ENCODE data around the gene CRYL1. TPM values are rescaled to one million over a fixed set of nuclear protein-coding genes. Genes with fewer than 3 reads are reported as not detected.

Gene CRYL1
- total and polyA plus RNA-seq, 2 experiments from 2014 or later = 11.3 to 16.1 TPM

DNA sequence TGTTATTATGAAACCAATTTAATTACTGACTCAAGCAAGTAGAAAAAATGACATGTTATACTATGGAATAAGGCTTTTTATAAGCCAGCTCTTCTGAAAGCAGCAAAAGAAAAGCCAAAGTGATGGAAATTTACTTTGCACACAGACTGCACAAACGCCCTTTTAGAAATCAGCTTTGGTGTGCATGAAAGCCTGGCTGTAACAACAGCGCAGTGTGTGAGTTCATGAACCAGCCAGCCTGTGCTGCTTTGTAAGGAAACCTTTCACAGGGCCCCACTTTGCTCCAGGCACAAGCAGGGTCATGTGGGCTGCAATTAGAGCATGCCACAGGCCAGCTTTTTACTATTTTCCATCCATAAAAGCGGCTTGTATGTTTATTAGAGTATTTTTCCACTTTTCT, 27.7 kb upstream of the CRYL1 start:
- Histone ChIP-seq H4K20me1 (ENCODE audit: insufficient read depth) (no peaks in the 10 kb centered on the region), H3K9ac (no peak overlapping the region), H3F3A (ENCODE audit: insufficient read depth) (no peaks in the 10 kb centered on the region), H3K9me3 (ENCODE audit: low read depth) (no peaks in the 10 kb centered on the region), H2AFZ (peak overlapping the region; percentile 48; the same call in 1 of the 2 replicates), H3K36me3 (ENCODE audit: low read depth) (no peaks in the 10 kb centered on the region), H3K4me3 (no peak overlapping the region), H3K9me2 (ENCODE audit: insufficient read depth) (no peaks in the 10 kb centered on the region), H3K4me1 (ENCODE audit: insufficient read depth) (no peaks in the 10 kb centered on the region), H3K27ac (no peak overlapping the region), H3K79me2 (ENCODE audit: insufficient read depth) (no peaks in the 10 kb centered on the region), H3K4me2 (ENCODE audit: unreplicated experiment) (no peak overlapping the region), H3K27me3 (replicated peaks; ENCODE audit: insufficient read depth) (no peaks in the 10 kb centered on the region)
- in situ Hi-C loops (cut with MboI) = no loop called here
- DNase-seq = peak; percentile 7
- 48 to 53% methylated on average over 3 of the region's 3 CpGs for WGBS, 2 experiments (ENCODE audit: low coverage in 1 of 2, low lambda C conversion rate in 2 of 2, missing lambda C conversion rate in 2 of 2)
- TF ChIP-seq EZH2phosphoT487 (IDR thresholded peaks at IDR 0.05; ENCODE audit: insufficient read depth, low read depth) (no peak), EZH2 (IDR thresholded peaks at IDR 0.05; ENCODE audit: insufficient read depth, poor library complexity, severe bottlenecking) (no peak)

DNA sequence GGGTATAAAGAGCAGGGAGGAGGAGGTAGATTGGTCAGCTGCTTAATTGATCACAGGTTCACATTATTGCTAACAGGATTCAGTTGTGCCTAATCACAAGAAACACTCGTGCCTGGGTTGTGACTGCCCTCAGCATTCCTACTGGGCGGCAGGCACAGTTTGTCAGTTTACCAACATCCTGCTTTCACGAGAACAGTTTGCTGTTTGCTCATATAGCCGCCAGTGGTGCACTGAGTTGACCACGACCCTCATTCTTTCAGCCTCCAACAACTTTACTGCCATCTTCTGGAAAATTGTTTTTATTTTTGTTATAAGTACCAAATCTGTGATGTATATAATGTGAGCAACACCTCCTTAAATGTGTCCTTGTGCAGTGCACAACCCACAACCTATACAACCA, 25.1 kb upstream of the CRYL1 start:
- Histone ChIP-seq H4K20me1 (ENCODE audit: insufficient read depth) (no peaks in the 10 kb centered on the region), H3K9me2 (ENCODE audit: insufficient read depth) (no peaks in the 10 kb centered on the region)

DNA sequence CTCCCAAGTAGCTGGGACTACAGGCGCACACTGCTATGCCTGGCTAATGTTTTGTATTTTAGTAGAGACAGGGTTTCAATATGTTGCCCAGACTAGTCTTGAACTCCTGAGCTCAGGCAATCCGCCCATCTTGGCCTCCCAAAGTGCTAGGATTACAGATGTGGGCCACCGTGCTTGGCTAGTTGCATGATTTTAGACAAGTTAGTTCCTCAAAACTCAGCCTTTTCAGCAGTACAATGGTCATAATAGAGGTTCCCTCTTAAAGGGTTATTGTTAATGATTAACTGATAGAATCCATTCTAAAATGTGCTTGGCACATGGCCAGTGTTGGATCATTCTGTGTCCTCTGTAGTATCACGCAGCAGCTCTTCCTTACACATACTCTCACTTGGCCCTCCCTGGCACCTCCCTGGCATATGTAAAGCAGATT, 21.8 kb upstream of the CRYL1 start:
- WGBS, 2 experiments (ENCODE audit: low coverage in 1 of 2, low lambda C conversion rate in 2 of 2, missing lambda C conversion rate in 2 of 2) = 79 to 81% methylated on average over 4 of the region's 4 CpGs
- H3K9ac ChIP-seq = no peak overlapping the region
- H3K79me2 ChIP-seq (ENCODE audit: insufficient read depth) = no peaks in the 10 kb centered on the region
- no peak overlapping the region for H3K4me2 ChIP-seq (ENCODE audit: unreplicated experiment)
- H2AFZ ChIP-seq = no peak overlapping the region
- no peaks in the 10 kb centered on the region for H3K9me2 ChIP-seq (ENCODE audit: insufficient read depth)
- H3K9me3 ChIP-seq (ENCODE audit: low read depth) = no peaks in the 10 kb centered on the region
- no peaks in the 10 kb centered on the region for H3K4me1 ChIP-seq (ENCODE audit: insufficient read depth)
- H3K27me3 ChIP-seq (replicated peaks; ENCODE audit: insufficient read depth) = no peaks in the 10 kb centered on the region
- in situ Hi-C loops (cut with MboI) = no loop called here
- no peaks in the 10 kb centered on the region for H3K36me3 ChIP-seq (ENCODE audit: low read depth)
- H4K20me1 ChIP-seq (ENCODE audit: insufficient read depth) = no peaks in the 10 kb centered on the region
- H3K4me3 ChIP-seq = no peak overlapping the region
- H3F3A ChIP-seq (ENCODE audit: insufficient read depth) = no peaks in the 10 kb centered on the region
- no peak overlapping the region for H3K27ac ChIP-seq
- TF ChIP-seq EZH2phosphoT487 (IDR thresholded peaks at IDR 0.05; ENCODE audit: insufficient read depth, low read depth) = no peak
- TF ChIP-seq EZH2 (IDR thresholded peaks at IDR 0.05; ENCODE audit: insufficient read depth, poor library complexity, severe bottlenecking) = no peak
- no peak for DNase-seq

More for the DNA sequence above, 25.1 kb upstream of the CRYL1 start:
- Histone ChIP-seq H3K4me1 (ENCODE audit: insufficient read depth) (no peaks in the 10 kb centered on the region), H3K4me3 (no peak overlapping the region), H3K9ac (no peak overlapping the region), H3K9me3 (ENCODE audit: low read depth) (no peaks in the 10 kb centered on the region), H3K27me3 (replicated peaks; ENCODE audit: insufficient read depth) (no peaks in the 10 kb centered on the region), H3K4me2 (ENCODE audit: unreplicated experiment) (no peak overlapping the region), H3K36me3 (ENCODE audit: low read depth) (no peaks in the 10 kb centered on the region), H3F3A (ENCODE audit: insufficient read depth) (no peaks in the 10 kb centered on the region), H3K79me2 (ENCODE audit: insufficient read depth) (no peaks in the 10 kb centered on the region), H3K27ac (no peak overlapping the region), H2AFZ (no peak overlapping the region)
- no peak for DNase-seq
- in situ Hi-C loops (cut with MboI) = no loop called here
- no peak for TF ChIP-seq EZH2 (IDR thresholded peaks at IDR 0.05; ENCODE audit: insufficient read depth, poor library complexity, severe bottlenecking)
- TF ChIP-seq EZH2phosphoT487 (IDR thresholded peaks at IDR 0.05; ENCODE audit: insufficient read depth, low read depth) = no peak
- WGBS, 2 experiments (ENCODE audit: low coverage in 1 of 2, low lambda C conversion rate in 2 of 2, missing lambda C conversion rate in 2 of 2) = 34 to 41% methylated on average over 5 of the region's 5 CpGs

DNA sequence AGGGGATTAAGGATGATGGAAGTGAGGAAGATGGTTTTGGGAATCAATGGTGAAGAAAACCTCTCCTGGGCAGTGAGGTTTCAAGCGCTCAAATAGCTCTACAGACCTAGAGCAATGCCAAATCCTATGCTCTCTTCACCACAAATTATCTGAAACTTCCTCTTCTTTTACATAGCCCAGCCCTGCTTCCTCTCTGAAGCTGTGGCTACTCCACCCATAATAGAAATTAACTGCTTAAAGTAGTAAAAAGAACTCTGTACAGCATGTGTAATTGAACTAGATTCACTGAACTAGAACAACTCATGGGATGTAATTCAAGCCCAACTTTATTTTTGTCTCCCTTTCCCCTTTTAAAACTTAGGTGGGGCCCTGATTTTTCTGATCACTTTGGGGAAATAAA, 20.9 kb upstream of the CRYL1 start:
- TF ChIP-seq EZH2 (IDR thresholded peaks at IDR 0.05; ENCODE audit: insufficient read depth, poor library complexity, severe bottlenecking) (no peak), EZH2phosphoT487 (IDR thresholded peaks at IDR 0.05; ENCODE audit: insufficient read depth, low read depth) (no peak)
- in situ Hi-C loops (cut with MboI) = no loop called here
- Histone ChIP-seq H3F3A (ENCODE audit: insufficient read depth) (no peaks in the 10 kb centered on the region), H3K36me3 (ENCODE audit: low read depth) (no peaks in the 10 kb centered on the region), H3K9me3 (ENCODE audit: low read depth) (no peaks in the 10 kb centered on the region), H4K20me1 (ENCODE audit: insufficient read depth) (no peaks in the 10 kb centered on the region), H3K27me3 (replicated peaks; ENCODE audit: insufficient read depth) (no peaks in the 10 kb centered on the region), H3K9me2 (ENCODE audit: insufficient read depth) (no peaks in the 10 kb centered on the region), H3K9ac (no peak overlapping the region), H3K4me1 (ENCODE audit: insufficient read depth) (no peaks in the 10 kb centered on the region), H3K4me3 (no peak overlapping the region), H3K4me2 (ENCODE audit: unreplicated experiment) (no peak overlapping the region), H2AFZ (no peak overlapping the region), H3K79me2 (ENCODE audit: insufficient read depth) (no peaks in the 10 kb centered on the region), H3K27ac (no peak overlapping the region)
- DNase-seq = no peak
- 46 to 50% methylated on average over 1 of the region's 1 CpG for WGBS, 2 experiments (ENCODE audit: low coverage in 1 of 2, low lambda C conversion rate in 2 of 2, missing lambda C conversion rate in 2 of 2)

All from GM23248 (cell line).